Esophagus mucosa (tissue), 1 donor: ENCODE data around the gene FANCI. TPM values are rescaled to one million over a fixed set of nuclear protein-coding genes. Genes with fewer than 3 reads are reported as not detected.

Experiments used
- ATAC-seq: fragments of 200-7000 bp; cut with Tn5 transposase; one replicate; pipeline ENCODE4 v1.9.1; 2020
- total RNA-seq: library from RNA; stranded (reverse); gene quantifications from one replicate; pipeline ENCODE4 v1.2.4, GENCODE V29; 2023
- donor health status: DM: yes; HTN: yes; CAD: no.

Gene FANCI
- 24.4 TPM for total RNA-seq

DNA sequence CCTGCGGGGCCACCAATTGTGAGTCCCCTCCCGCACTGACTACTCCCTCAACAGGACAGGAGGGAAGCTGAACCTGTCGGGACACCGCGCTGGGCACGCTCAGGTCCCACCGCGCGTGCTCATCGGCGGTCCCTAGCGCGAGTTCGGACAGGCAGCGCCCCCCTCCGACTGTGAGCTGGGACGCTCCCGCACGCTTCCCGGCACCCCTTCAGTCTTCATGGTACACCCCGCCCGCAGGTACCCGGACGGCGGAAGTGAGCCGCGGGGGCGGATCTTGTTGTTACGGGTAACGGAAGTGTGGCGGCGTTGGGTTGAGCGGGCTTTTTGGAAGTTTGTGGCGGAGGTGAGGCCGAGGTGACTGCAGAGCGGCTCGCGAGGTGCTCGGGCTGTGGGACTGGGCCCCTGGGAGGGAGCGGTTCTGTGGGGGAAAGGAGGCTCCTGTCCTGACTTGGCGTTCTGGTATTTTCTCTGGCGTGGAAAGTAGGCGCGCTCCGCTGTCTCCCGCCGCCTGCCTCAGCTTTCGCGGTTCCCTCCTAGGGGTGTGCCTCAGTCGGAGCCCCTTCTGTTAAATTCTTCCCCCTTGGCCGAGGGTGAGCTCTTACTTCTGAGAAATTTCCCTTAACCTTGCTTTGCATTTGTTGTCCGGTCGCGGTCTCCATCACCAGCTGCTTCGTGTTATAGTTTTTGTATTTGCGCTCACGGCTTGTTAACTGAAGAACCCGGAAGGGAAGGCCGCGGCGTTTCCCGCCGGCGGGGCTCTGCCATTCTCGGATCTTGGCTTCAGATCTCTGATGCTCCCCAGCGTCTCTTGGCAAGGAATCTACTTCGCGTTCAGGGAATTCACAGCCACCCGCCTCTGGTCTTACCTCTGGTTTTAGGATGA lies at the start of gene FANCI:
Gene FANCI, plus strand, starts transcription at position 289 of the 883 bp plus-strand sequence. CDS start 3,669 bp downstream, outside the sequence.
- ATAC-seq, result peak; percentile 98

GRCh38 chr15:89194608-89195007 lies 49.2 kb upstream of the FANCI start:
- no peak for ATAC-seq

DNA sequence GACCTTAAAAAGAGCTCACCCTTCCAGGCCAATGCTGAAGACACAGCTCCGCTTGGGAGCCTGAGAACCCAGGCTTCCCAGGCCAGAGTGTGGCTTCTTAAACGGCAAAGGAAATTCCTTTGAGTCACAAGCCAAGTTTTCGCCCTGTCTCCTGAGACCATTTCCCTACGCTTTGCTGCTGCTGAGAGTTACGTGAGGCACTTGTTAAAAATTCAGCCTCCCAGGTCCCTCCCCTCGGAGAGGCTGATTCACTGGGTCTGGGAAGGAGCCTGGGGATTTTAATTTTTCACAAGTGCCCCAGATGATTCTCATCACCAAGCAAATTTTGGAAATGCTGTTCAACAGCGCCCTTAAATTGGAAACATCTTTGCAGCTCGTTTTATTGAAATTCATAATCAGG lies 47.9 kb upstream of the FANCI start:
- no peak for ATAC-seq

- no peak for ATAC-seq
These were observed 47.5 kb upstream of the FANCI start for GRCh38 chr15:89196241-89196640.

GRCh38 chr15:89196994-89197393 lies 46.8 kb upstream of the FANCI start:
- ATAC-seq, result no peak

GRCh38 chr15:89197503-89197971 lies 46.2 kb upstream of the FANCI start:
- peak; percentile 96 for ATAC-seq

- no peak for ATAC-seq
These were observed 45.6 kb upstream of the FANCI start for GRCh38 chr15:89198196-89198595.

DNA sequence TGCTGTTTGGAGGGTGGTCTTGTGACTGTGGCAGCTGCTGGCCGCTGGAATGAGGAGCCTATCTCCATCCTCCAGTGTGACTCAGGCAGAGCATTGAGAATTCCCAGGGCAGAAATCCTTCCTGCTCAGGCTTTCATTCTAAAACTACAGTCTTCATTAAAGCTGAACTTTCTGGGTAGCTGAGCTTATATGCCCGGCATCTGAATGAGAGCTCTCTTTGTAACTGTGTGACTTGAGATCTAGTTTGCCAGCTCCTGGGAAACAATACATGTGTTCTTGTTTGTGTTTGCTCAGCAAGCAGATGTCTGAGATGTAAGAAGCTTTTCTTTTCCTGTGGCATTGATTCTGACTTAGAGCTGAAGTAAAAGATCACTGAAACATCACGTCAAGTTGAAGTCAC lies 44.8 kb upstream of the FANCI start:
- ATAC-seq, result no peak

- no peak for ATAC-seq
These were observed 44.0 kb upstream of the FANCI start for GRCh38 chr15:89199746-89200145.

DNA sequence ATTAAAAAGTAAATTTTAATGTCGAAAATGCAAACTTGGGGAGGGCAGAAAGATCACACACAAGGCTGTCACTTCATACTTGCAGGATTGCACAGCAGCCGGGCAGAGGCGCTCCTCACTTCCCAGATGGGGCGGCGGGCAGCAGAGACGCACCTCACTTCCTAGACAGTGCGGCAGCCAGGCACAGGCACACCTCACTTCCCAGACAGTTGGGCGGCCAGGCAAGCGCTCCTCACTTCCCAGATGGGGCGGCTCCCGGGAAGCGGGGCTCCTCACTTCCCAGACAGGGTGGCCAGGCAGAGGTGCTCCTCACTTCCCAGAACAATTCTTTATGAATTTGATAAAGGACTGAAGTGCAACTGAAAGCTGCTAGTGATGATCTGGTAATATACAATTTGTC lies 43.6 kb upstream of the FANCI start:
- no peak for ATAC-seq

DNA sequence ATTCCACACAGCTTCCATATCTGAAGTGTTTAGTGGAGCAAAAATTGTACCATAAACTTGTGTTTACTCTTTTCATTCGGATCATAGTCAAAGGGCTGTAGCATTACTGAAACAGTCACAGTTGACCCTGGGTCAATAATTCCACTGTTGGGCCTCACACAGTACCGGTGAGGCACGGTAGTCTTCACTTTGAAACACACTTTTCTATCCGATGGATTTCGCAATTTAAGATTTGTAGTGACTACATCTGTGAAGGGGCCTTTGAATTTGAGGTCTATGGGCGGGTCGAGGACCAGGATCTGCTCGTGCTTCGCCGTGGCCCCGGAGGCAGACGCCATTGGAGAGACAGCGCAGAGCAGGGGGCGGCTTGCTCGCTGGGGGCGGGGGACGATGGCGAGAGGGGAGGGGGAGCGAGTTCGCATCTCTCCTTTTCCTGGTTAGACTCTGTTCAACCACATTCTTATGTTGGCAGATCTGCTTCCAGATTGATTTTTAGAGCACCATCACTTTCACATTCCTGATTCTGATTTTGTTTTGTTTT lies 42.2 kb upstream of the FANCI start:
- ATAC-seq, result no peak

DNA sequence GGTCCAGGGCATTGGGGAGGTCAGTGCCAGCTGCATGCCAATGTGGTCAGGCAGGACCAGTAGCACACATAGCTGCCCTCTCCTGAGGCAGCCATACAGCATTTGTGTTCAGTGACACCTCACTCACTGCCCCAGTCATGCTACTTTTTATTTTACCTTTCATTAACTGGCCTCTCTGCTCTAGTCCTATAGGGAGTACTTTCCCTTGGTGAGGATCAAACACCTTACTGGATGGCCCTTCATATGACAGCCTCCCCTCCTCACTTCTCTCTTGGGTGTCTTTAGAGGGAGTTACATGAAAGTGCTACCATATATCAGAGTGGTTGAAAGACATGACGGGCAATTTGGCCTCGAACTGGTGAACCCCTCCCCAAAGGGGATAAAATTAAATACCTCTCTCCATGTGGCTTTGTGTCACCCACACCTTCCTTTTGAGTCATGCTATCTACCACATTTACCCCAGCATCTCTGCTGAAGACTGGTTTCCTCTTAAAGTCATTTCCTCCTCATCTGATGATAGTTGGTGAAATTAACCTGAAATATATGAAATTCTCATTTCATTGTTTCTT lies 40.0 kb upstream of the FANCI start:
- ATAC-seq, result peak; percentile 23

DNA sequence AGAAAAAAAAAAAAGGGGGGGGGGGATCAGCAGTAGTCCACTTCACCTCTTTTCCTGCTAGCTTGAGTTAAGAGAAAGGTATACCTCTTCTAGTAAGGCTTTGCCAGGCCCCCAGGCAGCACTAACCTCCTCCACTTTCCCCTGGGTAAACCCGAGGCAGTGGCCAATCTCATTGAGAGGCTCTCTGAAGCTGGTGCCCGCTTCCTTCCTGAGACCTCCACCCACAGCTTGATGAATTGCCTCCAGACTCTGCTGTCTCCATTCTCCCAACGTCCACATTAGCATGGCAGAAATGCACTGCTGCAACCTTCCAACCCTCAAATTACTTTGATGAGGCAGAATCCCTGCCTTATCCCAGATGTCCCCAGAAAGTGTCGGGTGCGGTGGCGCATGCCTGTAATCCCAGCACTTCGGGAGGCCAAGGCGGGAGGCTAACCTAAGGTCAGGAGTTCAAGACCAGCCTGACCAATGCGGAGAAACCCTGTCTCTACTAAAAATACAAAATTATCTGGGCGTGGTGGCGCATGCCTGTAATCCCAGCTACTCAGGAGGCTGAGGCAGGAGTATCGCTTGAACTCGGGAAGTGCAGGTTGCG lies 37.7 kb upstream of the FANCI start:
- no peak for ATAC-seq

DNA sequence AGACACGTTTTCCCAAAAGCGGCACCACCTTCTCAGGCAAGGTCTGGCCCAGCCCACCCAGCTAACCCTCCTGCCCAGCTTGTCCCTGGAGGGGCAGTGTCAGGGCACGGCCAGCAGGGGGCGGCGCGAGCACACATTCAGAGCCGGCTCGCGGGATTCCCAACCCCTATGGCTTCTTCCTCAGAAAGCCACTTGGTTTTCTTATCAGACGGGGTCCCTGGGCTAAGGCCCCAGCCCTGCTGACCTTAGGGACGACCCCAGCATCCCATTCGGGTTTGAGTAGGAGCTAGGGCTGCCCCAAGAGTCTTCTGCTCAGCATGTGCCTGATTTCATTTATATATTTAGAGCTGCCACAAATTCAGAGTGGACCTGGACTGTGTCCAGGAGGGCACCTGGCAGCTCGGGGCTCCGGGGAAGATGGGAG lies 36.9 kb upstream of the FANCI start:
- peak; percentile 88 for ATAC-seq

- ATAC-seq, result no peak
These were observed 35.5 kb upstream of the FANCI start for GRCh38 chr15:89208256-89208655.

DNA sequence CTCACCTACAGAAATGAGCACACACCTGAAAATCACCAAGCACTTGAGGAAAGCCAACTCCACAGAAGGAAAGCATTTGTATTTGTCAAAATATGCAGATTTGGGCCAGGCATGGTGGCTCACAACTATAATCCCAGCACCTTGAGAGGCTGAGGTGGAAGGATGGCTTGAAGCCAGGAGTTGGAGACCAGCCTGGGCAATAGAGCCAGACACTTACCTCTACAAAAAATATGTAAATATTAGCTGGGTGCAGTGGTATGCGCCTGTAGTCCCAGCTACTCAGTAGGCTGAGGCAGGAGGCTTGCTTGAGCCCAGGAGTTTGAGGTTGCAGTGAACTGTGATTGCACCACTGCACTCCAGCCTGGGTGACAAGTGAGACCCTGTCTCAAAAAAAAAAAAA lies 34.7 kb upstream of the FANCI start:
- no peak for ATAC-seq

DNA sequence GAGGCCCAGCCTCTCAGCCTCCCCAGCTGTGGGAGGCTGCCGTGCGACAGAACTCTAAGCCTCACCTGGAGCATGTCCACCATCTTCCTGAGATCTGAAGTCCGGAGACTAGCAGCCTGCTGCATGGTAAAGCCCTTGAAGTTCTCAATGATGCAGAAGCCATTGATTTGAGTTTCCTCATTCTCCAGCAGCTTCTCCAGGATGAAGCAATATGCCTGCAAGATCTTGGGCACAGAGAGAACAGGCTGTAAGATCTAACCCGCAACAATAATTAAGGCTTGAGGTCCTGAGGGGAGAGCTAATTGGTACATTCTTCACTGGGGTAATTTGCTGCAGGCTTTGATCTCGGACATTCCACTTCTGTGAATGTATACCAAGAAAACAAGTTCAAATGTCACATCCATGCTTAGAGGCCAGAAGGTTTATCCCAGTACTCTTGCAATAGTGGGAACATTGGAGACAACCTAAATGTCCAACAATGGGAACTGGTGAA lies 32.1 kb upstream of the FANCI start:
- ATAC-seq, result no peak

GRCh38 chr15:89215627-89216026 lies 28.2 kb upstream of the FANCI start:
- no peak for ATAC-seq

DNA sequence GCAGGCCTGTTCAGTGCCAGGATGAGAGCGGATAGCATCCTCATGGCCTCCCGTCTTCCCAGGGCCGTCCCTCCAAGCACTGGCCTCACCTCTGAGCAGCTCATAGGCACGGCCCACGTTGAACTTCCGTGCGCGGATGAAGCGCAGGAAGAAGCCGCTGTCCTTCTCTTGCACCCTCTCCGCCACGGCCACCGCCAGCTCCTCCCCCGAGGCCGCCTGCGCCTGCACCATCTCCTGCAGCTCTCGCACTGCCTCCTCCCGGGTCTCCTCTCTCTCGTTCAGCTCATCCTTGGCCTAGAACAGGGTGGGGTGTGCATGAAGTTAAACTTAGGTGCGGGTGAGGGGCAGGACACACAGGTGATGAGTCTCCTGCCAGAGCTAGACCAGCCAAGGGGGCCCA lies 26.7 kb upstream of the FANCI start:
- no peak for ATAC-seq

GRCh38 chr15:89217686-89218376 lies 25.9 kb upstream of the FANCI start:
- ATAC-seq, result no peak

DNA sequence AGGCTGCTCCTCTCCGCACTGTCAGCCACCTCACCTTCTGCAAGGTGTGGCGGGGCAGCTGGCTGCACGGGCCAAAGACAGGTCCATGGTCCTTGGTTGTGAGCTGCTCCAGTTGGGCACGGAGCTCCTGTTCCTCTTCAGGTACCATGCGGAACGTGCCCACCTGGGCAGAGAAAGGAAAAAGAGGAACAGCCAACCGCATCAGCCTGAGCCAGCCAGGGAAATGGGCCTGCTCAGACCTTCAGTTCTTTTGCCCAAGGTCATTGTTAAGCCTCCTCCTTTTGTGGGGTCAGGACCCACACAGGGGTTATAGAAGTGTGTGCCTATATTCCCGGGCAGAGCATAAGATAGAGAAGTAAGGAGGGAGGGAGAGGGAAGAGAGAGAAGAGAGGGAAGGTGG lies 25.2 kb upstream of the FANCI start:
- no peak for ATAC-seq

- no peak for ATAC-seq
These were observed 22.2 kb upstream of the FANCI start, which contains the start of gene RLBP1 for GRCh38 chr15:89221543-89221942. TSS of gene RLBP1 (minus strand) at chr15:89221579. CDS start at chr15:89218975, 2,604 bp downstream.
